Neuronal stem cell (in vitro differentiated cells): ENCODE results near the gene PPP2R5C.

ENCODE experiments used
- DNase-seq: peaks from one replicate; pipeline ENCODE4 v3.0.0-alpha.2; 2013; ENCODE audit warnings: low spot score
- H2AFZ ChIP-seq: one replicate; pipeline ENCODE4 v1.6.1; 2013; ENCODE audit warnings: mild to moderate bottlenecking, low read length, inconsistent platforms
- H2AK5ac ChIP-seq: 2 replicates; pipeline ENCODE4 v1.6.1; 2013; ENCODE audit warnings: low read depth, mild to moderate bottlenecking, inconsistent platforms, low read length, moderate library complexity, mixed read lengths
- H2BK120ac ChIP-seq: 2 replicates; pipeline ENCODE4 v1.6.1; 2013; ENCODE audit warnings: low read depth, mild to moderate bottlenecking, inconsistent platforms, low read length, moderate library complexity, mixed read lengths
- H2BK12ac ChIP-seq: one replicate; pipeline ENCODE4 v1.6.1; 2013; ENCODE audit warnings: low read length, inconsistent platforms
- H2BK15ac ChIP-seq: 2 replicates; pipeline ENCODE4 v1.6.1; 2013; ENCODE audit warnings: mild to moderate bottlenecking, low read length, inconsistent platforms, mixed read lengths
- H2BK5ac ChIP-seq: one replicate; pipeline ENCODE4 v1.6.1; 2013; ENCODE audit warnings: inconsistent platforms, mild to moderate bottlenecking, low read length, moderate library complexity
- H3K14ac ChIP-seq: one replicate; pipeline ENCODE4 v1.6.1; 2013; ENCODE audit warnings: low read length, inconsistent platforms
- H3K18ac ChIP-seq: 2 replicates; pipeline ENCODE4 v1.6.1; 2013; ENCODE audit warnings: low read length, inconsistent platforms
- H3K23ac ChIP-seq: 2 replicates; pipeline ENCODE4 v1.6.1; 2013; ENCODE audit warnings: low read depth, mild to moderate bottlenecking, mixed read lengths, low read length, inconsistent platforms; ENCODE audit not compliant: poor library complexity
- H3K27ac ChIP-seq: replicated peaks from 3 replicates; pipeline ENCODE4 v1.5.1; 2013; ENCODE audit warnings: low read length, inconsistent platforms
- H3K27me3 ChIP-seq, 3 experiments: 2 replicates each; pipeline ENCODE4 v1.6.1; 2013; ENCODE audit warnings: low read length in 3 of 3, mild to moderate bottlenecking in 2 of 3, inconsistent platforms in 1 of 3, low read depth in 1 of 3, mixed read lengths in 1 of 3, moderate library complexity in 1 of 3; ENCODE audit not compliant: control insufficient read depth in 3 of 3, insufficient read depth in 3 of 3
- H3K36me3 ChIP-seq, 2 donors: replicated peaks in 1 of 2; 2 replicates each; pipeline ENCODE4 v1.6.1; 2013; ENCODE audit warnings: low read length in 2 of 2; ENCODE audit not compliant: control insufficient read depth in 2 of 2, insufficient read depth in 2 of 2
- H3K4ac ChIP-seq: 2 replicates; pipeline ENCODE4 v1.6.1; 2013; ENCODE audit warnings: inconsistent platforms, mild to moderate bottlenecking, low read length, moderate library complexity
- H3K4me1 ChIP-seq, 2 donors: 1 replicate in 1 of 2; 2 replicates in 1 of 2; pipeline ENCODE4 v1.6.1; 2013; ENCODE audit warnings: low read length in 2 of 2, low read depth in 1 of 2; ENCODE audit not compliant: control insufficient read depth in 2 of 2, insufficient read depth in 1 of 2
- H3K4me2 ChIP-seq: one replicate; pipeline ENCODE4 v1.6.1; 2013; ENCODE audit warnings: mild to moderate bottlenecking, low read length, inconsistent platforms; ENCODE audit not compliant: insufficient read depth, poor library complexity, severe bottlenecking
- H3K4me3 ChIP-seq, 2 donors: 2 replicates each; pipeline ENCODE4 v1.5.1; 2013; ENCODE audit warnings: low read length in 2 of 2, mild to moderate bottlenecking in 2 of 2, inconsistent platforms in 1 of 2, moderate library complexity in 1 of 2
- H3K79me1 ChIP-seq: one replicate; pipeline ENCODE4 v1.6.1; 2013; ENCODE audit warnings: low read depth, mild to moderate bottlenecking, inconsistent platforms, low read length, moderate library complexity
- H3K9ac ChIP-seq: one replicate; pipeline ENCODE4 v1.6.1; 2013; ENCODE audit warnings: mild to moderate bottlenecking, low read depth, low read length, inconsistent platforms; ENCODE audit not compliant: poor library complexity
- H3K9me3 ChIP-seq, 2 donors: replicated peaks in 1 of 2; 2 replicates each; pipeline versions ENCODE3 to v1.6.1; 2013; ENCODE audit warnings: low read length in 2 of 2, mild to moderate bottlenecking in 2 of 2, inconsistent platforms in 1 of 2, low read depth in 1 of 2, mixed read lengths in 1 of 2, moderate library complexity in 1 of 2; ENCODE audit not compliant: control insufficient read depth in 2 of 2, insufficient read depth in 1 of 2
- H4K8ac ChIP-seq: one replicate; pipeline ENCODE4 v1.6.1; 2013; ENCODE audit warnings: low read depth, mild to moderate bottlenecking, inconsistent platforms, low read length, moderate library complexity
- H4K91ac ChIP-seq: one replicate; pipeline ENCODE4 v1.6.1; 2013; ENCODE audit warnings: low read length, low read depth, mild to moderate bottlenecking, inconsistent platforms; ENCODE audit not compliant: poor library complexity
- WGBS, 2 donors: extraction: QIAGEN DNeasy Blood & Tissue Kit; methylation state at CpG; one replicate each; pipeline ENCODE4 v1.1.7; 2013; ENCODE audit warnings: missing lambda C conversion rate in 2 of 2, mixed read lengths in 1 of 2; ENCODE audit not compliant: insufficient read length in 2 of 2, insufficient replicate concordance in 1 of 2; ENCODE audit errors: extremely low coverage in 2 of 2; 5-methylcytosine and 5-hydroxymethylcytosine counted together

Gene PPP2R5C

DNA sequence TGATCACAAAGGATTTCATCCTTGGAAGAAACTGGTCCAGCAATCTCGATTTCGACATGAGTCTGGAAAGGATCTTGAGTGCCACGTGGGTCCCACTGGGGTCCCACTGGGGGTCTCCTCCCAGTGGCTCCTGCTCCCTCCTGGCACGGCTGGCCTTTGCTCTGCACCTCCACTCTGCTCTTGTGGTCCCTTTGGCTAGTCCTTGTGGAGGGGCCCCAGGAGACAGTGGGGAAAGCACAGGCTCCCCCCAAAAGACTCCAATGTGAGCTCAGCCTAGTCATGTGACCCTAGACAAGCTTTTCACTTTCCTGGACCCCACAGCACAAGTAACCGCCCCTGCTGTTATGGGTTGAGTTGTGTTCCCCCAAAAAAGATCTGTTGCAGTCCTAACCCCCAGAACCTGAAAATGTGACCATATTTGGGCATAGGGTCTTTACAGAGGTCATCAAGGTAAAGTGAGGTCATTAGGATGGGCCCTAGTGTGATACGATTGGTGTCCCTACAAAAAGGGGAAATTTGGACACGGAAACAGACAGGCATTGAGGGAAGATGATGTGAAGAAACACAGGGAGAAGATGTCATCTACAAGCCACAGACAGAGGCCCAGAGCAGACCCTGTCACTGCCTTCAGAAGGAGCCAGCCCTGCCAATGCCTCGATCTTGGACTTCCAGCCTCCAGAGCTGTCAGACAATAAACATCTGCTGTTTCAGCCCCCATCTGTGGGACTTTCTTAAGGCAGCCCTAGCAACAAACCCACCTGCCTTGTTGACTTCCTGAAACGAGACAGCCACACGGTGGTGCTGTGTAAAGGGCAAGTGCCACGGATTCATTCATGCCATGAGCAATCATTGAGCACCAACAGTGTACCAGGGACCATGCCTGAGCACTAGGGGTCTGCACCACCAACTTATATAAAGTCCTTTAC lies 23.8 kb upstream of the PPP2R5C start:
- no peak overlapping the region for H3K14ac ChIP-seq
- no peak overlapping the region for H4K8ac ChIP-seq
- H3K4me3 ChIP-seq, result no peak overlapping the region
- H3K27ac ChIP-seq, result no peak overlapping the region
- WGBS, 2 donors, result no CpG with 5 or more reads among the region's 11 CpGs
- H2BK12ac ChIP-seq, result no peak overlapping the region
- no peak overlapping the region for H2AK5ac ChIP-seq
- no peak overlapping the region for H2AFZ ChIP-seq
- no peak overlapping the region for H3K9ac ChIP-seq
- no peak overlapping the region for H3K23ac ChIP-seq
- no peak overlapping the region for H2BK5ac ChIP-seq
- peak overlapping the region; percentile 20 for H3K18ac ChIP-seq
- no peak overlapping the region for H3K4ac ChIP-seq
- no peak overlapping the region for H3K4me2 ChIP-seq
- H3K4me1 ChIP-seq, result no peaks in the 10 kb centered on the region
- H3K27me3 ChIP-seq, result peaks cover 0 to 3% (median 0%) of the 10 kb centered on the region in 3 experiments
- H2BK15ac ChIP-seq, result no peak overlapping the region
- H2BK120ac ChIP-seq, result no peak overlapping the region
- no peaks in the 10 kb centered on the region for H3K79me1 ChIP-seq
- no peaks in the 10 kb centered on the region for H3K36me3 ChIP-seq
- peaks cover 7 to 10% of the 10 kb centered on the region in 2 donors for H3K9me3 ChIP-seq
- DNase-seq, result no peak
- no peak overlapping the region for H4K91ac ChIP-seq

DNA sequence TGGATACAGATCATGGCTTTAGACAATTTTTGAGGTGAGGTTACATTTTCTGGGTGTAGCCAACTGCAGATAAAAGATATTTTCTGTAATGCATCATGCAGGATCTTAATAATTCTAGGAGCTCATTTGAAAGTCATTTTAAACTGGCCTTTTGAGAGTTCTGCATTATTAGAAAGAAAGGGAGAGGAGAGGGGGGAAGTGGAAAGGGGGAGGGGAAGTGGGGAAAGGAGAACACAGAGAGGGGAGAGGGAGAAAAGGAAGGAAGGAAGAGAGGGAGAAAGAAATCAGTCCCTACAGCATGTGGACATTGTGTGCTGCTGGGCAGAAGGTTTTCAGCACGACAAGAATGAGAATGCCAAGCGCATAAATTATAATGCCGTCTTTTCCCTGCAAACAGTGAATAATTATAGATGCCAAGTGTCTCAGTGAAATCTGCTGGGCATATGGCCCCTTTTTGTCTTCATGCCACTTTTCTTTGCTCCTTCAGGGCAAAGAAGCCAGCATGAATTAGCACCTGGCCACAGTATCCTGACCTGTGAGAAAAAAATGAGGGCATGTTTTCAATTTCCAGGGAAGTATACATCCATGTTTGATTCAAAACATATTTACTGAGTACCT lies 22.7 kb upstream of the PPP2R5C start:
- peaks cover 9 to 10% of the 10 kb centered on the region in 2 donors for H3K9me3 ChIP-seq
- no peak overlapping the region for H3K4me2 ChIP-seq
- H2BK120ac ChIP-seq, result no peak overlapping the region
- H3K14ac ChIP-seq, result no peak overlapping the region
- no peak overlapping the region for H4K91ac ChIP-seq
- no peak overlapping the region for H2AFZ ChIP-seq
- no peaks in the 10 kb centered on the region for H3K79me1 ChIP-seq
- H2BK12ac ChIP-seq, result no peak overlapping the region
- H3K4me3 ChIP-seq, result no peak overlapping the region
- no peak for DNase-seq
- no peak overlapping the region for H3K27ac ChIP-seq
- no peak overlapping the region for H2AK5ac ChIP-seq
- H2BK5ac ChIP-seq, result no peak overlapping the region
- H4K8ac ChIP-seq, result no peak overlapping the region
- no peaks in the 10 kb centered on the region for H3K4me1 ChIP-seq
- no peak overlapping the region for H3K4ac ChIP-seq
- H3K18ac ChIP-seq, result no peak overlapping the region
- no CpG with 5 or more reads among the region's 3 CpGs for WGBS, 2 donors
- H3K36me3 ChIP-seq, result no peaks in the 10 kb centered on the region
- H2BK15ac ChIP-seq, result no peak overlapping the region
- H3K27me3 ChIP-seq, result peaks cover 0 to 3% (median 0%) of the 10 kb centered on the region in 3 experiments
- no peak overlapping the region for H3K23ac ChIP-seq
- H3K9ac ChIP-seq, result no peak overlapping the region

DNA sequence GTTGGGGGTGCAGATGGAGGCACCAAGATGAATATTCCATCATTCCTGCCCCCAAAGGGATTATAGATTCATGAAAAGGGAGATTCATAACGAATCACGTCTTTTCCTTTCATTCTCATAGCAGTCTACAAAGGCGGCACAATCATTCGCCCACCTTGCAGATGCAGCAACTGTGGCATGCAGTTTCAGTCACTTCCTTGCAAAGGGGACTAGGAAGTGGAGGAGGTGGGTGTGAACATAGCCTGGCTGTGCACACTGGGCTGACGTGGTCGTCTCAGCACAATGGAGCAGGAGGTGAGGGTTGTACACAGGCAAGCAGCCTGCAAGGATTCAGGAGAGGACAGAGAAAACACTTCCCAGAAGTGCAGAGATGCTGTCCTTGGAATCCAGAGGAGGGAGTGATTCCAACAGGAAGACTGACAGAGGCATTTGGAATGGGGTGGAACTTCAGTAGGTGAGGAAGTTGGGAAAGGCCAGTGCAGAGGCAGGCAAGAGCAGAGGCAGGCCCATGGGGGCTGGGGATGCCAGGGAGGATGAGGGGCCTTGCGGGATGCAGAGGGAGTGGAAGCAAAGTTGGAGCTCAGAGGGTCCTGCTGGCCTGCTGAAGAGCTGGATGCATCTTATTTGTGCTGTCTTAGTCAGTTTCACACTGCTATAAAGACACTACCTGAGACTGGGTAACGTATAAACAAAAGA lies 21.9 kb upstream of the PPP2R5C start:
- no peak overlapping the region for H4K91ac ChIP-seq
- H3K27me3 ChIP-seq, result peaks cover 0 to 3% (median 0%) of the 10 kb centered on the region in 3 experiments
- no peak overlapping the region for H3K4ac ChIP-seq
- no peaks in the 10 kb centered on the region for H3K4me1 ChIP-seq
- H2BK120ac ChIP-seq, result no peak overlapping the region
- H2AFZ ChIP-seq, result no peak overlapping the region
- no peak overlapping the region for H3K4me3 ChIP-seq
- H2BK5ac ChIP-seq, result no peak overlapping the region
- H3K23ac ChIP-seq, result no peak overlapping the region
- DNase-seq, result no peak
- no peak overlapping the region for H2BK15ac ChIP-seq
- no peak overlapping the region for H3K18ac ChIP-seq
- no peak overlapping the region for H2BK12ac ChIP-seq
- no peak overlapping the region for H3K4me2 ChIP-seq
- H3K9me3 ChIP-seq, result peaks cover 10% of the 10 kb centered on the region in 2 donors
- no peak overlapping the region for H2AK5ac ChIP-seq
- no peaks in the 10 kb centered on the region for H3K79me1 ChIP-seq
- WGBS, 2 donors, result no CpG with 5 or more reads among the region's 8 CpGs
- no peak overlapping the region for H3K9ac ChIP-seq
- H3K14ac ChIP-seq, result no peak overlapping the region
- H4K8ac ChIP-seq, result no peak overlapping the region
- no peaks in the 10 kb centered on the region for H3K36me3 ChIP-seq
- H3K27ac ChIP-seq, result no peak overlapping the region

DNA sequence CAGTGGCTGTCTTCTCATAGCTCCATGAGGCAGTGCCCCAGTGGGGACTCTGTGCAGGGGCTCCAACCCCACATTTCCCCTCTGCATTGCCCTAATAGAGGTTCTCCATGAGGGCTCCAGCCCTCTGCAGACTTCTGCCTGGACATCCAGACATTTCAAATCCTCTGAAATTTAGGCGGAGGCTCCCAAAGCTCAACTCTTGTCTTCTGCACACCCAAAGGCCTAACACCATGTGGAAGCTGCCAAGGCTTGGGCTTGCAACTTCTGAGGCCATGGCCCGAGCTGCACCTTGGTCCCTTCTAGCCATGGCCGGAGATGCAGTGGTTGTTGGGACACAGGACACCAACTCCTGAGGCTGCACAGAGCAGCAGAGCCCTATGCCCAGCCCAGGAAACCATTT lies 20.5 kb upstream of the PPP2R5C start:
- no peaks in the 10 kb centered on the region for H3K4me1 ChIP-seq
- H2BK5ac ChIP-seq, result no peak overlapping the region
- H3K9me3 ChIP-seq, result peaks cover 10% of the 10 kb centered on the region in 2 donors
- no peak overlapping the region for H4K91ac ChIP-seq
- no peak overlapping the region for H3K4me3 ChIP-seq
- no peak overlapping the region for H3K14ac ChIP-seq
- no peaks in the 10 kb centered on the region for H3K79me1 ChIP-seq
- no peak overlapping the region for H3K4ac ChIP-seq
- no CpG with 5 or more reads among the region's 3 CpGs for WGBS, 2 donors
- no peak overlapping the region for H4K8ac ChIP-seq
- H2AFZ ChIP-seq, result no peak overlapping the region
- no peak for DNase-seq
- no peak overlapping the region for H3K18ac ChIP-seq
- H2BK120ac ChIP-seq, result no peak overlapping the region
- H2BK12ac ChIP-seq, result no peak overlapping the region
- H3K9ac ChIP-seq, result no peak overlapping the region
- H2AK5ac ChIP-seq, result no peak overlapping the region
- H3K4me2 ChIP-seq, result no peak overlapping the region
- H3K36me3 ChIP-seq, result no peaks in the 10 kb centered on the region
- no peak overlapping the region for H2BK15ac ChIP-seq
- H3K23ac ChIP-seq, result no peak overlapping the region
- H3K27me3 ChIP-seq, result peaks cover 0 to 2% (median 0%) of the 10 kb centered on the region in 3 experiments
- no peak overlapping the region for H3K27ac ChIP-seq
